Measurements from ENCODE around the gene CYSRT1.
A peak's percentile ranks its signal among the peaks of the same experiment; 100 is the strongest.
"Not testable (repeated sequence)": the region's sequence is repeated elsewhere in the genome, so short reads cannot be mapped to it uniquely, and the experiment has no call there.

CYSRT1 gene

DNA sequence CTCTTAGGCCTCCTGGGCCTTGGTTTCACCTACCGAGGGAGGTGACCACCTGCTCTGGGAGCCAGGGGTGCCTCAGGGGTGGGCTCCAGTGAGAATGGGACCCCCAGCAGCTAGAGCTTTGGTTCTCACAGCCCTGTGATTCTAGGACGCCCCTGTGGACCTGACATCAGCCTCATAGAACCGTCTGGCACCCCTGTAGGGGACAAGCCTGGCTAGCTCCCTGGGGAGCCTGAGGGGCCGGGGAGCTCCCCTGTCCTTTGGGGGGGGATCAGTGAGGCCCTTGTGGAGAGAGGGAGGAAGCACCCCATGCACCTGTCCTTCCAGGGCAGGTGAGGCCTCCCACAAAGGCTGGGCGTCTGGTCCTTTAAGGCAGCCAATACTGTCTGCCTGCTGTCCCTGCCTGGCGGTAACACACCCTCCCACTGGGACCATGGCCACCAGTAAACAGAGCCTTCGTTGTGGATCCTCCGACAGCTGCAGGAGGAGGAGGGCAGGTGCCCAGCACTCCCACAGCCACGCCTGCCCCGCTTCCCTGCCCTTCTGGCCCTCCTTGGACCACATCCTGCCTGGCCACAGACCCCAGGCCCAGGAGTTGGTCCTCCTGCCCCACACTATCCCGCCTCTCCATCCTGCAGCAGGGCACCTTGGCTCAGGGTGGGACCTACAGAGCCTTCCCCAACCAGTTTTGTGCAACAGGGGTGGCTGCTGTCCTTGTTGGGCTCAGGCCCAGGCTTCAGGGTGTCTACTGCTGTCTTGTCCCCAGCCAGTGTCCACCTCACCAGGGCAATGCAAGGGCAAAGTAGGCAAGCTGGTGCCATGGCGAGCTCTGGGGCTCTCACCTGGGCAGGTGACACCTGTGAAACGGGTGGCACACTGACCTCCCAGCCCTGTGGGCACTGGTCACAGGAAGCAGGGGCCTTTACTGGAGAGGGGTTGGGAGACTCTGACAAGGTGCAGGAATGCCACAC, 13.1 kb downstream of the CYSRT1 start:
- DNase-seq (ENCODE audit: low read depth), result no peak

DNA sequence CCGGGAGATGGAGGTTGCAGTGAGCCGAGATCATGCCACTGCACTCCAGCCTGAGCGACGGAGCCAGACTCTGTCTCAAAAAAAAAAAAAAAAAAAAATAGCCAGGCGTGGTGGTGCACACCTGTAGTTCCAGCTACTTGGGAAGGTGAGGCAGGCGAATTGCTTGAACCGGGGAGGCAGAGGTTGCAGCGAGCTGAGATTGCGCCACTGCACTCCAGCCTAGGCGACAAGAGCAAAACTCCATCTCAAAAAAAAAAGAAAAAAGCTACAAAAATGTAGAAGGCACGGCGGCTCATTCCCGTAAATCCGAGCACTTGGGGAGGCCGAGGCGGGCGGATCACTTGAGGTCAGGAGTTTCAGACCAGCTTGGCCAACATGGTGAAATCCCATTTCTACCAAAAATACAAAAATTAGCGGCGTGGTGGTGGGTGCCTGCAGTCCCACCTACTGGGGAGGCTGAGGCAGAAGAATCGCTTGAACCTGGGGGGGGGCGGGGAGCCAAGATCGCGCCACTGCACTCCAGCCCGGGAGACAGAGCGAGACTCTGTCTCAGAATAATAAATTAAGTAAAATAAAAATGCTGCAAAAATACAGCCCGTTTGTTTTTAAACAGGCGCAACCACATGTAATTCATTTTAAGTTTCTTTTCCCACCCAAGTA, 14.7 kb downstream of the CYSRT1 start:
- DNase-seq (ENCODE audit: low read depth), result not testable (repeated sequence)

DNA sequence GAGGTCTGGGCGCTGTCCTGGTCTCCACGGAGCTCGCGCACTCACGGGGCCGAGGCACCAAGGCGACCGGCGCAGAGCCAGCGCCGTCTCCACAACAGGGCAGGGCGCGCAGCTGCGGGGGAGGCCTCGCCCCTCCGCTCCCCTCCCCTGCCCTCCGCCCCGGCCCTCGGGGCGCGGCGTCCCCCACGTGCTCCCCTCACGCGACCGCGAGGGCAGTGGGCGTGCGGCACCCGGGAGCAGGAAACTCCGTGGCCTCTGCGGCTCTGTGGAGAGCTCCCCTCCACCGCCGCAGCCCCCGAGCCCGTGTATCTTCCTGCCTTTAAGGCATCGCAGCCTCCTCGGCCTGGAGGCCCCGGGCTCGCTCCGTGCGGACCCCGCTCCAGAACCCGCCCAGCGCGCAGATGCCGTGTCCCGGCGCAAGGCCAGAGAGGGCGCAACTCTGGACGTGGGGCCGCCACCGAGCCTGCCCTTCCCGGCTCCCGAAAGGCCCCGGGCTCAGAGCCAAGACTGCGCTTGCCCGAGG, 15.4 kb downstream of the CYSRT1 start:
- peak; percentile 60 for DNase-seq (ENCODE audit: low read depth)

DNA sequence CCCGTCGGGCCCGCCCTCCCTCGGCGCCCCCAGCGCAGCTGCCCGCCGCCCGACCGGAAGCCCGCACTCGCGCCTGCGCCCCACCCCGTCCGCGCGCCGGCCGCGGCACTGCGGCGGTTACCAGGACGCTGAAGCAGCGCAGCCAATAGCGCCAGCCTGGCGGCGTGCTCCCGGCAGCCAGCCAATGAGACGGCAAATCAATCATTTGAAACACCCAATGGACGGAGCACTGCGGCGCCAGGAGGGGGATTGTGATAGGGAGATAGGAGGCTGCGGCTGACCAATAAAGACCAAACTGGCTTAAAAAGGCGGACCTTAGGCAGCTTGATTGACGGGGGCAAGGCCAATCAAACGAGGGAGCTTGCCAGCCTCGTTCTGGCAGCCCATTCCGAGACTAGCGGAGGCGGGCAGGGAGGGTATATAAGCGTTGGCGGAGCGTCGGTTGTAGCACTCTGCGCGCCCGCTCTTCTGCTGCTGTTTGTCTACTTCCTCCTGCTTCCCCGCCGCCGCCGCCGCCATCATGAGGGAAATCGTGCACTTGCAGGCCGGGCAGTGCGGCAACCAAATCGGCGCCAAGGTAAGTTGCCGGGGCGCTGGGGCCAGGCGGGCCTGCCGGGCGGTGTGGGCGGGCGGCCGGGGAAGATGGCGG, 16.0 kb downstream of the CYSRT1 start, which contains the start of gene TUBB4B:
Gene TUBB4B, plus strand, starts transcription at position 447 of the 649 bp plus-strand sequence. Its CDS starts 74 bp downstream, at position 521.
- peak; percentile 95 for DNase-seq (ENCODE audit: low read depth)

DNA sequence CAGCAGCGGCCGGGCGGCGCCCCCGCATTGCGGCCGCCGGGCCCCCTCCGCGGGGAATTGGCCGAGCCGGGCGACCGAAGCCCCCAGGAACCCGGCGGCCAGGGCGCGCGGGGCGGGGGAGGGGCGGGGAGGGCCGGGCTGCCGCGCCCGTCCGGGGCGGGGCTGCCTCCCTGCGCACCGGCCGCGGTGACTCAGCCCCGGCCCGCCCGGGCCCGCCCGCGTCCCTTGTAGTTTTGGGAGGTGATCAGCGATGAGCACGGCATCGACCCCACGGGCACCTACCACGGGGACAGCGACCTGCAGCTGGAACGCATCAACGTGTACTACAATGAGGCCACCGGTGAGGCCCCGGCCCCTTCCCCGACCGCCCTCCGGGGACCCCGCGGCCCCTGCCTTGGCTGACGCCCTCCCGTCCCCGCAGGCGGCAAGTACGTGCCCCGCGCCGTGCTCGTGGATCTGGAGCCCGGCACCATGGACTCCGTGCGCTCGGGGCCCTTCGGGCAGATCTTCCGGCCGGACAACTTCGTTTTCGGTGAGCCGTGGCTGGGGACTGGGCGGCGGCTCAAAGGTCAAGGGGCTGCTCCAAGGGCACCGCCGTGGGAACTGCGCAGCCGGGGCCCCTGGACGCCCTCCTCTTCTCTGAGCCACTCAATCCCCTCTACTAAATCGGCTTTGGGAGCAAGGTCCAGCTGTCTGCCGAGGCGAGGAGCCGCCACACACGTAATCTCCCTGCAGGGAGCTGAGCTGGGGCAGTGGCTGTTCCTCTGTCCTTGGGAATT, 16.7 kb downstream of the CYSRT1 start:
- DNase-seq (ENCODE audit: low read depth), result peak; percentile 56

DNA sequence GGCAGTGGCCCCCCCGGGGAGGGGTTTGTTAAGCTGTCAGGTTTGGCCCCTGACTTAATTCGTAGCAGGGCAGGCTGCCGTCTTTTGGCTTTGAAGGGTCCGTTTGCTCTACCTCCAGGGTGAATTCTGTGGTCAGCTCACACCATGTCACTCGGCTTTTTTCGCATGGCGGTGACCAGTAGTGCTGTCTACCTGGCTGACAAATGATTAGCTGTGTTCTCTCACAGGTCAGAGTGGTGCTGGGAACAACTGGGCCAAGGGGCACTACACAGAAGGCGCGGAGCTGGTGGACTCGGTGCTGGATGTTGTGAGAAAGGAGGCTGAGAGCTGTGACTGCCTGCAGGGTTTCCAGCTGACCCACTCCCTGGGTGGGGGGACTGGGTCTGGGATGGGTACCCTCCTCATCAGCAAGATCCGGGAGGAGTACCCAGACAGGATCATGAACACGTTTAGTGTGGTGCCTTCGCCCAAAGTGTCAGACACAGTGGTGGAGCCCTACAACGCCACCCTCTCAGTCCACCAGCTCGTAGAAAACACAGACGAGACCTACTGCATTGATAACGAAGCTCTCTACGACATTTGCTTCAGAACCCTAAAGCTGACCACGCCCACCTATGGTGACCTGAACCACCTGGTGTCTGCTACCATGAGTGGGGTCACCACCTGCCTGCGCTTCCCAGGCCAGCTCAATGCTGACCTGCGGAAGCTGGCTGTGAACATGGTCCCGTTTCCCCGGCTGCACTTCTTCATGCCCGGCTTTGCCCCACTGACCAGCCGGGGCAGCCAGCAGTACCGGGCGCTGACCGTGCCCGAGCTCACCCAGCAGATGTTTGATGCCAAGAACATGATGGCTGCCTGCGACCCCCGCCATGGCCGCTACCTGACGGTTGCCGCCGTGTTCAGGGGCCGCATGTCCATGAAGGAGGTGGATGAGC, 17.6 kb downstream of the CYSRT1 start:
- DNase-seq (ENCODE audit: low read depth), result no peak

DNA sequence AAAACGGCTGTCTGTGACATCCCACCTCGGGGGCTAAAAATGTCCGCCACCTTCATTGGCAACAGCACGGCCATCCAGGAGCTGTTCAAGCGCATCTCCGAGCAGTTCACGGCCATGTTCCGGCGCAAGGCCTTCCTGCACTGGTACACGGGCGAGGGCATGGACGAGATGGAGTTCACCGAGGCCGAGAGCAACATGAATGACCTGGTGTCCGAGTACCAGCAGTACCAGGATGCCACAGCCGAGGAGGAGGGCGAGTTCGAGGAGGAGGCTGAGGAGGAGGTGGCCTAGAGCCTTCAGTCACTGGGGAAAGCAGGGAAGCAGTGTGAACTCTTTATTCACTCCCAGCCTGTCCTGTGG, 18.3 kb downstream of the CYSRT1 start:
- DNase-seq (ENCODE audit: low read depth), result not testable (repeated sequence)

DNA sequence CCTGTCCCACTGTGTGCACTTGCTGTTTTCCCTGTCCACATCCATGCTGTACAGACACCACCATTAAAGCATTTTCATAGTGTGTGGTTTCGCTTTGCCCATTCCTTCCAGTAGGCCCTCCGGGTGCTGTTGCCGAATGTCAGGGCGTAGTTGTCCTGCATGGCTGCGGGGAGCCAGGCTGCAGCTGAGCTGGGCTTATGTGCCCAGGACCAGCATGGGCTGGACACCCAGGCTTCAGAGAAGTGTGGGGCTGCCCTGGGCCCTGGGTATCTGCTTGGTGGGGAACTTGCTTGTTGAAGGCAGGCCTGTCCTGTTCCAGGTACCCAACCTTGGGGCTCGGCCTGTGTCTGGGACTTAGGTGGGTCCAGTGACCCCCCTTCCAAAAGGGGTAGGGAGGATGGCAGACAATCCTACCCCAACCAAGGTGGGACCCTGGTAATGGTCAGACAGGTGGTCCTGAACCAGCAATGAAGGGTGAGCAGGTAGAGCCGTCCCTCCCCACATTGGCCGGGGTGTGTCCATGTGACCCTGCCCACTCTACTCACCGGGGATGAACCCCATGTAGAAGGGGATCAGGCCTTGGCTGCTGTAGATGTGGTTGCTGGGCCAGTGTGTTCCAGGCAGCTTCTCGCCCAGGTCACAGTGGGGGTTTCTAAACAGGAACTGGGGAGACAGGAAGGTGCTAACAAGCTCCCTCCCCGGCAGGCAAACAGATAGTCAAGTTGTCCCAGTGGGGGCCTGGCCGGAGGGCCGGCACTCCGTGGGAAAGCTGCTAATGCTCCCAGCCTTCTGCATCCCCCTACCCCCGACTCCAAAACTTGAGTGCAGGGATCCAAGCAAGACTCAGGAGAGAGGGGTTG, 18.9 kb downstream of the CYSRT1 start:
- DNase-seq (ENCODE audit: low read depth), result no peak

DNA sequence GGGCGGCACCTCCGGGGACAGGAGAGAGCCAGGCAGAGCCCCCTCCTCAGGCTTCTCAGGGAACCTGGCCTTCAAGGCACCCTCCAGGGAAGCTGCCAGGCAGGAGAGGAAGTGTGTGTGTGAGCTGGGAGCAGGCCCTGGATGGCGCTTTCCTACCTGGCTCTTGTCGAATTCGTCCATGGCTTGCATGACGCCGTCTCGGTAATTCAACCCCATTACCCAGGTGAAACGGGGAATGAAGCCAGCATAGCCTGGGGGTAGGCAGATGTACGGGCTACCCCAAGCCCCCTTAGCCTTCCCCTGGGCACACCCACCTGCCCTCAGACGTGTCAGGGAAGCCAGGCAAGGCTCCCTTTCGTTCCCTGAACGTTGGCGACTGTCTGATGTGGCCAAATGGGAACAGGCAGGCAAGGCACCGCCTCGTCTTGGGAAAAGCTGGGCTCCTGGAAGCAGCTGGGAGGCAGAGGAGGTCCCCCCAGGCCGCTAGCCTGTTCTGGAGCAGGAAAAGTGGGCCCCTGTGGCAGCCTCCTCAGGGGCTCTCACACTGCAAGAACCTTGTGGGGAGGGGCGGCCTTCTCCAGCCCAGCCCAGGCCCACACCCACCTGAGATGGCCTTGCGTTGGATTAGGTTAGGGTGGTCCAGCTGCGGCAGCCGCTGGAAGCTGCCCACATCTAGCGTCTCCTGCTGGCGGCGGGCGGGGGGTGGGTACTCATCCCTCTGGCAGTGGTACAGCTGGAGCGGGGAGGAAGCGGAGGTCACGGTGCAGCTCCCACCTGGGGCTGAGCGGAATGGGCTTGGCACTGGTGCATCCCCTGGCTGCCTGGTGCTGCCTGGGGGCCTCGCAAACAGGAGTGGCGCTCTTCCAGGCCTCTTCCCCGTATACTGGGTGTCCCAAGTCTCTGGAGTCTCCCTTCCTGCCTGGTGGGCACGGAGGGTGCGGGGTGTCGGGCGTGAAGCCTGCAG, 19.8 kb downstream of the CYSRT1 start:
- DNase-seq (ENCODE audit: low read depth), result no peak

DNA sequence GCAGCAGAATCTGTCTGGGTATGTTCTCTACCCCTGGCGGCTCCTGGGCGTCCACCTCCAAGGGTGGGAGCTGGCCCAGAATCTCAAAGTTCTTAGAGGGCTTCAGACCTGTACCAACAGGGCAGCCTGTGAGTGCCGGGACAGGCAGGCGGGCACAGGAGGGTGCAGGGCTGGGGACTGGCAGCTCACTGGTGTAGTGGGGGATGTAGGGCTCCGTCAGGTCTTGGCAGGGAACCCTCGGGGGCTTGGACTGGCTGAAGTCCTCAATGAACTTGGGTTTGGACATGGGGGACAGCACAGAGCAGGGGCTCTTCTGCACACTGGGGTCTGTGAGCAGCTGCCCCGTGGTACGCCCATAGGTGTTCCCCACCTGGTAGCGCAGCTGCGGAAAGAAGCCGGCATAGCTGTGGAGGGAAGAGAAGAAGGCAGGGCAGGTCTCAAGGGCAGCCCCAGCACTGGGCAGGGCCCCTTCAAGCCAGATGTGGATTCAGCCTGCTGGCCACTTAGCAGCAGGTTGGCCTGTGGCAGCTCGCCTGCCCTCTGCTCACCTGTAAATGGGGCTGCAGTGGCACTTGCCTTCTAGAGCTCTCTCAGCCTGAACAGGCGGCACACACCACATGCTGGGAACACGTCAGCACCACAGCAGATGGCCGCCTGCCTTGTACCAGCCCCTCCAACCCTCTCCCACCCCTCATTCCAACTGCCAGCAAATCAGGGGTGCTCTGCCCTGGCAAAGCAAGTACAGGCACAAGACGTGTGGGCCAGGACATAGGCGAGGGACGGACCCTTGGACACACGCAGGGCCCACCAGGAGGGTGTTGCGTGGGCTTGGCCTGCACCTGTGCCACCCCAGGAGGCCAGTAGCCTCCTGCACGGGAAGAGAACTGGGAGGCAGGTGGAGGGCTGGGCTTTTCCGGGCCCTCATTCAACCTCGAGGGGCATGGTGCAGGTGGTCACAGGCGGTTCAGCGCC, 20.8 kb downstream of the CYSRT1 start:
- no peak for DNase-seq (ENCODE audit: low read depth)

DNA sequence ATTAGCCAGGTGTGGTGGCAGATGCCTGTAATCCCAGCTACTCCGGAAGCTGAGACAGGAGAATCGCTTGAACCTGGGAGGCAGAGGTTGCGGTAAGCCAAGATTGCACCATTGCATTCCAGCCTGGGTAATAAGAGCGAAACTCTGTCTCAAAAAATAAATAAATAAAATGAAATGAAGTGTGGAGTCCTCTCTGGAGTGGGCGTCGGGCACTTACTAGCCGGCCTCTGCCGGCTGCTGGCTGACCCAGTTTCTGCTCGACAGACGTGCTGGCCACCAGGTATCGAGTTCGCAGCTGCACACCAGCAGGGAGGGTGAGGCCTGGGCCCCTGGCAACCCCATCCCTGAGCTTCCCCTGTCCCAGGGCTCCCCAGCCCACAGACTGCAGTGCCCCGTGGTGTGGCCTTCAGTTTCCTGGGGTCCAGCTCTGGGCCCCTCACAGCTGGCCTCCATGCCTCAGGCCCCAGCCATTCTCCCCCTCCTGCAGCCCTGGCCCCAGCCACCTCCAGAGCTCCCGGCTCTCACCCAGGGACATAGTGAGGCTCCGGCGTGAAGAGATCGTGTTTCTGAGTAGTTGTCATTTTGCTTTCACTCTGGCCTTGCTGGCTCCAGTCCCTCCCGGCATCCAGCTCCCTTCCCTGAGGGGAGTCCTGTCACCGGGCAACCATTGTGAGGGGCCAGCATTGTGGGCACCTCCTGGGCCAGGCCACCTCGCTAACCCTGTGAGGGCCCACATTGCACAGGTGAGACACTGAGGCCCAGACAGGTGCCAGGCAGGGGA, 22.4 kb downstream of the CYSRT1 start:
- no peak for DNase-seq (ENCODE audit: low read depth)

DNA sequence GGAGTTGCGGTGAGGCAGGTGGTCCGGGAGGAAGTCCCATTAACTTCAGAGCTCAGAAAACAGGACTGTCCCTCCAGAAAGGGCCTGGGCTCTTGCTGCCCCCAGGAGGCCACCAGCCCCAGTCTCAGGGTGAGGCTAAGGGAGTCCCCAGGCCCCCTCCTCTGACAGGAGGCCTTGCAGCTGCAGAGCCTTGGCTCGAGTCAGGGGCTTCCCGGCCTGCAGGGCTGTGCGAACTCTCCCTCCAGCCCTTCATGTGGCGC, 22.9 kb downstream of the CYSRT1 start:
- no peak for DNase-seq (ENCODE audit: low read depth)

DNA sequence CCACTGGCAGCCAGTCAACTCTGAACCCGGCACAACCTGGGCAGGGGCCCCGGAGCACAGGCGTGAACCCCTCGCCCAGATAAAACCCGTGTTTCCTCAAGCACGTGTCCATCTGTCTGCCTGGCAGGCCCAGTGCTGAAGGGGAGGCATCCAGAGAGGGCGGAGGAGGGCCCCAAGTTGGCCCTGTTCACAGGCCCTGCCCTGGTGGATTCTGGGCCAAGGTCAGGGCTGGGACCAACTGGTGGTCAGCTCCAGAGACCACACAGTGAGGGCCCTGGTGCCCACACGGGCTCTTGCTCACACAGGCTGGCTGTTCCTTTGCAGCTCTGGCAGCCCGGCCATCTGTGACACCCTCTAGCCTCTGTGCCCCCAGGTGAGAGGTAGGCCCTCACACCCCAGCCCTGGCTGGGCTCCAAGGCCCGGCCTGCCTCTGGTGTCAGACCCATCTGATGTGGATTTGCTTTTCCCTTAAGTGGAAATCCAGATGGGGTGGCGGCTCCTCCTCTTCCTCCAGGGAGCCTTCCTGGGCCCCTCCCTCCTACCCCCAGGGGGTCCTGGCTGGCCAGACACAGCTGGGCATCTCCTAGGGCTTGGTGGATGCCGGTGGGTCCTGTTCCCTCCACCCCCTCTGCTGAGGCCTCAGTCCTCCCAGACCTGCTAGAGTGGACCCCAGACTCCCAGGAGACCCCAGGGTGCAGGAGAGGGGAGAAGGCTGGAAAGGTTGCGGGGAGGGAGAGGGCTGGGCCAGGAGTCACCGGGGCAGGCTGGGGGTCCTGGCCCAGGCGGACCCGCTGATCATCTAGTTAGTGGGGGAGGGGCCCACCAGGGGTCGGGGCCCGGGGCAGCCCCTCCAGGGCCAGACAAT, 25.6 kb downstream of the CYSRT1 start:
- DNase-seq (ENCODE audit: low read depth), result no peak

DNA sequence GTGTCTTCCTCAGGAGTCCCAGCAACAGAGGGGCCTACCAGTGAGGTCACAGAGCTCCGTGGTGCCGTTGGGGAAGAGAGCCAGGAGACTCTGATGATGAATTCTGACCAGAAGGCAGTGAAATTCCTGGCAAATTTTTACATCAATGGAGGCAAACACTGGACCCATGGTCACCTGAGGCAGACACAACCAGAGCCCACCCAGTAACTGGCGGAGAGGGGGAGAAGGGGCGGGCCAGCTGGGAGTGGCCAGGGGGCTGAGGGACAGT, 26.2 kb downstream of the CYSRT1 start, which contains the start of gene STPG3:
Gene STPG3, plus strand, starts transcription at position 93 of the 268 bp plus-strand sequence. Its CDS starts 1 bp downstream, at position 94.
- no peak for DNase-seq (ENCODE audit: low read depth)

DNA sequence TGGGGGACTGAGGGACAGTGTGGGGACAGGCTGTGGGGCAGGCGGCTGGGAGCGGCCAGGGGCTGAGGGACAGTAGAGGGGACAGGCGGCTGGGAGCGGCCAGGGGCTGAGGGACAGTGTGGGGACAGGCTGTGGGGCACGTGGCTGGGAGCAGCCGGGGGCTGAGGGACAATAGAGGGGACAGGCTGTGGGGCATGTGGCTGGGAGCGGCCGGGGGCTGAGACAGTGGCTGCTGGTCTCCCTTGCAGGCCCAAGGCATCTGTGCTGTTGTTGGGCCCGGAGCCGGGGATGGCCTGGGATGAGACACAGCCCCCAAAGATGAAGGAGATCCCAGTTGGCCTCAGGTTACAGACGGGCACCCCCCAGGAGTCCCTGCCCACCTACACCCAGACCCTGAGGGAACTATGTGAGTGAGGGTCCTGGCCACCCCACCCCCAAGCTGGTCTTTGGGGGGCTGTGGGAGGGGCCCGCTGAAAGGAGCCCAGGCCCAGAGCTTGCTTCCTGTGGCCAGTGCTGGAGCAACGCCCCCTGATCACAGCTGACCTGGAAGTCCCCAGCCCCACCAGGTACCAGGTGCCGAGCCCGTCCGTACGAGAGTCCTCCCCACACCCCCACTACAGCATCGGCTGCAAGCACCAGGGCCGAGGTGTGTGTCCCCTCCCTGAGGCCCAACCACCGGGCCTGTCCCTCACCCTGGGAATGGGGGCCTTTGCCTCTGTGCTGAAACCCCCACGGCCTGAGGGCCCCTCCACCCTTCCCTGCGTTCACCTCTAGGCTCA, 26.7 kb downstream of the CYSRT1 start:
- DNase-seq (ENCODE audit: low read depth), result no peak

Data from activated T-cell treated with anti-CD3 and anti-CD28 coated beads for 24 hours (primary cell).